Left kidney (tissue), 8 donors: Measurements from ENCODE around the gene MYO1D. TPM values are rescaled to one million over a fixed set of nuclear protein-coding genes. Genes with fewer than 3 reads are reported as not detected.
A peak's percentile ranks its signal among the peaks of the same experiment; 100 is the strongest.
"Not testable (repeated sequence)": the region's sequence is repeated elsewhere in the genome, so short reads cannot be mapped to it uniquely, and the experiment has no call there.

ENCODE experiments used
- DNase-seq: peaks from one replicate; pipeline ENCODE4 v3.0.0-alpha.2; 2013
- long read RNA-seq, 8 donors: transcript quantifications; one replicate each; lab custom pipeline, GENCODE V29; 2026
- polyA plus RNA-seq: library from polyadenylated mRNA; unstranded; fragments of 120-200 nt; gene quantifications from one replicate; pipeline ENCODE4 v1.2.1, GENCODE V29; 2013; ENCODE audit not compliant: insufficient read length

The MYO1D gene
- polyA plus RNA-seq: 27.1 TPM
- long read RNA-seq, donor 1, full-length matches to known transcripts: 4 of 4 reads
- long read RNA-seq, donor 1, partial matches to known transcripts: 0 of 4 reads
- long read RNA-seq, donor 1, other reads (novel, unspliced or antisense): 0 of 4 reads
- long read RNA-seq, donor 2, full-length matches to known transcripts: 5 of 5 reads
- long read RNA-seq, donor 2, partial matches to known transcripts: 0 of 5 reads
- long read RNA-seq, donor 2, other reads (novel, unspliced or antisense): 0 of 5 reads
- long read RNA-seq, donor 3, full-length matches to known transcripts: 5 of 5 reads
- long read RNA-seq, donor 3, partial matches to known transcripts: 0 of 5 reads
- long read RNA-seq, donor 3, other reads (novel, unspliced or antisense): 0 of 5 reads
- long read RNA-seq, donor 4, partial matches to known transcripts: 187 of 187 reads
- long read RNA-seq, donor 4, other reads (novel, unspliced or antisense): 0 of 187 reads
- long read RNA-seq, donor 5, full-length matches to known transcripts: 2 of 2 reads
- long read RNA-seq, donor 5, partial matches to known transcripts: 0 of 2 reads
- long read RNA-seq, donor 5, other reads (novel, unspliced or antisense): 0 of 2 reads
- long read RNA-seq, donor 6, partial matches to known transcripts: 0 of 2 reads
- long read RNA-seq, donor 6, other reads (novel, unspliced or antisense): 0 of 2 reads
- long read RNA-seq, donor 7, full-length matches to known transcripts: 2 of 2 reads
- long read RNA-seq, donor 7, partial matches to known transcripts: 0 of 2 reads
- long read RNA-seq, donor 7, other reads (novel, unspliced or antisense): 0 of 2 reads
- long read RNA-seq, donor 8, full-length matches to known transcripts: 1 of 1 reads
- long read RNA-seq, donor 8, partial matches to known transcripts: 0 of 1 reads
- long read RNA-seq, donor 8, other reads (novel, unspliced or antisense): 0 of 1 reads

- peak; percentile 45 for DNase-seq
Observed at GRCh38 chr17:32876417-32877163, at the start of gene MYO1D. MYO1D (minus strand) TSS chr17:32877124; CDS start chr17:32876872, 252 bp downstream.

DNA sequence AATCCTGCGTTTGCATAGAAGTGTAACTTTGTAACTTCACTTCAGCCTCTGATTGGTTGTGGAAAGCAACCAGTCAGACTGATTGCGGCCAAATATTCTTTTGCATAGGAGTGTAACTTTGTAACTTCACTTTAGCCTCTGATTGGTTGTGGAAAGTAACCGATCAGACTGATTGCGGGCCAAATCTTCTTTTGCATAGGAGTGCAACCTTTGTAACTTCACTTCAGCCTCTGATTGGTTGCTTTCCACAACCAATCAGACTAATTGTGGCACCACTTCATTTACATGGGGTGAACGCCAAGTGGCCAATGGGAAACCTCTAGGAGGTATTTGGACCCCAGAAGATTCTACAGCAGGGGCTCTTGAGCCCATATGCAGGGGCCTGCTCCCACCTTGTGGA lies 49.3 kb upstream of the MYO1D start:
- DNase-seq: no peak

- not testable (repeated sequence) for DNase-seq
Observed at GRCh38 chr17:32923905-32924304, 47.0 kb upstream of the MYO1D start.

- DNase-seq: no peak
Observed at GRCh38 chr17:32921017-32921416, 44.1 kb upstream of the MYO1D start.

DNA sequence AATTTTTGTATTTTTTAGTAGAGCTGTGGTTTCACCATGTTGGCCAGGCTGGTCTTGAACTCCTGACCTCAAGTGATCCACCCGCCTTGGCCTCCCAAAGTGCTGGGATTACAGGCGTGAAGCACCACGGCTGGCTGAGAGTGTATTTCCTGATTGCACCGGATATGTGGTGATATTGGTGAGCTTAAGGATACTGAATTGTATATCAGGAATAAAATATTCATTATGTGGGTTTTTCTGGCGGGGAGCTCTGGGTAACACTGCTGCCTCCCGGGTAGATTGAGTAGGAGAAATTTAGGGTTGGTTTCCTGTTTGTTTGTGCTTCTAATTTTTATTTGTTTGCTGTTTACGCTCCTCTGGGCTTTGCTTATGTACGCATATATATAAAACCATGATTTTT lies 43.4 kb upstream of the MYO1D start:
- no peak for DNase-seq

- not testable (repeated sequence) for DNase-seq
Observed at GRCh38 chr17:32919876-32920275, 43.0 kb upstream of the MYO1D start.

GRCh38 chr17:32917842-32918241 lies 40.9 kb upstream of the MYO1D start:
- no peak for DNase-seq

DNA sequence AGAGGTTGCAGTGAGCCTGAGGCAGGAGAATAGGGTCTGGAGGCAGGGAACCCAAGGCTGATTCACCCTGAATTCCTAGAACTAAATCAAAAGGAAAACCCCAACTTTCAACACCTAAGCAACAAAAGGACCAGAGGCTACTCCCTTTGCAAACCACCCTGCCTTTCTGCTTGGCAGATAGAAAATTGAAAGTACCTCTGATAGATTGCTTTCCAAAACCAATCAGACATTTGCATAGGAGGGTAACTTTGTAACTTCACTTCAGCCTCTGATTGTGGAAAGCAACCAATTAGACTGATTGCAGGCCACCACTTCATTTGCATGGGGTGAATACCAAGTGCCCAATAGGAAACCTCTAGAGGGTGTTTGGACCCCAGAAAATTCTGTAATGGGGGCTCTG lies 40.2 kb upstream of the MYO1D start:
- DNase-seq: no peak

GRCh38 chr17:32916134-32916533 lies 39.2 kb upstream of the MYO1D start:
- DNase-seq: no peak

DNA sequence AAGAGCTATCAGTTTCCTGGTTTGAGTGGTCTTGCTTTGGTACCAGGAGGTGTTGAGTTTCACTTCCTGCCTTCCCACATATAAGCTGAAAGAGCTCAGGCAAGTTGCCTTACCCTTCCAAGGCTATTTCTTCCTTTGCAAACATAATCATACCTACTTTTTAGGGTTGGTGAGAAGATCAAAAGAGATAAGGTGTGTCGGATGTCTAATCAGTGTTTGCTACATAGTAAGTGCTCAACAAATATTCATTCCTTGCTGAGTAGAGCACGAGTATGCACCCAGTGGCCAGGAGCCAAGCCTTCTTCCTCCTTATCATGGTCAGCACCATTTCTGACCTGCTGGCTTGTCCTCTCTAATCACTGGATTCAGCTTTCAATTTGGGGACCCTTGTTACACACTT lies 38.3 kb upstream of the MYO1D start:
- DNase-seq: no peak

DNA sequence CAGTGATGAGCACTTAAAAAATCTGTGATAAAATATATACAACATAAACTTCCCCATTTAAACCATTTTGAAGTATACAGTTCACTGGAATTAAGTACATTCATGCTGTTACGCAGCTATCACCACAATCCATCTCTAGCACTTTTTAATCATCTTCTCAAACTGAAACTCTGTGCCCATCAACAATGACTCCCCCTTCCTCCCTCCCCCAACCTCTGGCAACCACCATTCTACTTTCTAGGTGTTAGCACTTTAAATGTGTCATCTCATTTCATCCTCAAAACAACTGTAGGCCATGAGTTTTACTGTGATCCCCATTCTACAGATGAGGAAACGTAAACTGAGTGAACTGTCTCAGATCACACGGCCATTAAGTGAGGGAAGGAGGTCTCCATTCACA lies 37.3 kb upstream of the MYO1D start:
- no peak for DNase-seq

DNA sequence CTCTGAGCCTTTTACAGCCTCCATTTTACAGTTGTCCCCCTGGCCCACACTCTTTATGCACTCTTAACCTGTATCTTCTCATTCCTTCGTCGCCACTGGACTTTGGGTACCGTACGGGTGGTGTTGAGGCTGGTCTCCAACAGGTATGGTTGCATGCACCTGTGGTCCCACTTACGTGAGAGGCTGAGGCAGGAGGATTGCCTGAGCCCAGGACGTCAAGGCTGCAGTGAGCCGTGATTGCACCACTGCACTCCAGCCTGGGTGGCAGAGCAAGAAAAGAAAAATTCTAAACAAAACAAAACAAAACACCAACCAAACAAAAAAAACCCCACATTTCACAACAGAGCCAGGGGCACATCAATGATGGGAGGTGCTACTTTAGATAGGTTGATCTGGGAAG lies 36.7 kb upstream of the MYO1D start:
- no peak for DNase-seq

DNA sequence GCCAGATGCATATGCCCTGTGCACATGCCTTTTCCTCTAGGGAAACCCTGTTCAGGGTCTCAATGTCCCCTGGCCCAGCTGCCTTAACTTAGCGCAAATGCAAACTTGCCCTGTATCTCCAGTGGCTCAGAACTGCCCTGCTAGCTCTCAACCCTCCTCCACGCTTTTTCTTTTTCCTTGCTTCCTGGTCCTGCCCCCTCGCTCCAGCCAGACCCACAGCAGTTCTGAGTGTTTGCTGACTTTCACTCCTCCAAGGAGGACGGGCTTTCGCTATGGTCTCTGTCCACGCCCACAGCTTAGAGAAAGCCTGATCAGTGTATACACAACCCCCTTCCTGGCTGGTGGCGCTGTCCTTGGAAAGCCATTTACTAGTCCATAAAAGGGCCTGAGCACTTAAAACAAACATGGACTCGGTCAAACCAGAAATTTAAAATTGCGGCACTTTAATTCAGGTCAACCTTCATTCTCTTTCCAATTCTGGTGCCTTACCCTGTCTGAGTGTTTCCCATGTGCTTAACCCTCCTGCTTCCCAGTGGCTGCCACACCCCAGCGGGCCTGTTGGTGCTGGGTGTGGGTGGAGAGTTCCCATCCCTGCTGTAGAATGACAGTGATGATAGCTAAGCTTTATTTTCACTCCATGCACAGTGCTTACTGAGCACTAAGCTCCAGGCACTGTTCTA lies 35.4 kb upstream of the MYO1D start:
- peak; percentile 62 for DNase-seq

DNA sequence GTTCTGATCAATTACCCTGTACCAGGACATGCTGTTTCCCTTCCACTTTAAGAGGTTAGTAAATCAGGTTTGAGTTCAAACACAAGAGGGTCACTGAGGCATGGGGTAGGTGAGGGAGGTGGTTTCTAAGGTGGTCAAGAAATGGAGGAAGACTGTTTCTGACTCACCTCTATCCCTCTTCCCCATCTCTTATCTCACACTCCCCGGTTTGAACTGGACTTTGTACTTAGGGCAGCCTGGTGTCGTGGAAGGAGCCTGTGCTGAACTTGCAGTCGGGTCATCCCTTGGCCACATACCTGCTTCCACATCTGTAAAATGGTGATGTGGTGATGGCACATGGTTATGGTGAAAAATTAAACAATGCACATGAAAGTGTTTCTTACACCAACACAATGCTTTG lies 33.8 kb upstream of the MYO1D start:
- no peak for DNase-seq

- peak; percentile 79 for DNase-seq
Observed at GRCh38 chr17:32909787-32910369, 33.0 kb upstream of the MYO1D start.

GRCh38 chr17:32907583-32907982 lies 30.7 kb upstream of the MYO1D start:
- no peak for DNase-seq

GRCh38 chr17:32904891-32905290 lies 28.0 kb upstream of the MYO1D start:
- DNase-seq: no peak

- DNase-seq: no peak
Observed at GRCh38 chr17:32903774-32904673, 27.1 kb upstream of the MYO1D start.

DNA sequence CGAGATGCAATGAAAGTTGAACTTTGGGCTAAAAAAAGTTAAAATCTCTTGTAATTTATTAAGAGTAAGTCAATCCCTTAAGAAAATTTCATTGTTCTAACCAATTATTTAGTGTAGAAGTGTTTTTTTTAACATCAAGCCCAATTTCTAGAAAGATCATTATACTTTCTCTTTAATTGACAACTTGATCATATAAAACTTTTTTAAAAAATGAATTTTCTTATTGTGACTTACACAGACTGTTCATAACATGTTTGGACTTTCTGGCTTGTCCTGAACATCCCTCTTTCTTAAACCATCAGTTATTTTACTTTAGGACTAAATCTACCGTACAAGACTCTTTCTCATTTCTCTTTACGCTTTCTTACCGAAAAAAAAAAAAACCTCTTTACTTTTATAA lies 24.8 kb upstream of the MYO1D start:
- DNase-seq: no peak
